ENCODE measurements around the gene CNIH2. TPM values are rescaled to one million over a fixed set of nuclear protein-coding genes. Genes with fewer than 3 reads are reported as not detected.

Gene CNIH2
- total RNA-seq, 1 donor from 2014 or later, result 21.3 TPM

DNA sequence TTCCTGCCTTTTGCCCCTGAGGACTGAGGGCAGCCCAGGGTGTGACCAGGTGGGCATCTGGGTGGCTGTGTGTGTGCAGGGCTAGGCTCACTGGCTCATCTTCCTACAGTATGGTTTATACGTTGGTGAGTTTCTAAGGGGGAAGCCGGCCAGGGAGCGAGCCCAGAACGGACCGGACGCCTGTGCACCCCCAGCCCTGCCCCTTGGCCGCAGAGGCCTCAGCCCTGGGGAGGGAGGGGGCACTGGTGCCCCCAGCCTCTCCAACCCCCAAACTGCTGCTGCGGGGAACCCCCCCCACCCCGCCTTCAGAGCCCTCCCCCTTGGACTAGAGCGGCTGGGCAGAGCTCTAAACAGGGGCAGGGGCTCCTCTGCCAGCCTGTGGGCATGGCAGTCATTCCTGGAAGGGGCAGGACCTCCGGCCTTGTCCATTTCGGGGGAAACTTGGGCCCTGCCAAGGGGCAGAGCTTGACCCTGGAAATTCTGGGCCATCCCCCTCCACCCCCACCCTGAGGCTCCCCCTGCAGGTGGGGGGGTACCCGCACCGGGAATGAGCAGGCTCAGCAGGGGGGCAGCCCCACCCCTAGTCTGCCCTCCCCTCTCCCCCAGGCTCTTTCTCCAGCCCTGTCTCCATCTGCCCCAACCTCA is 5.6 kb downstream of the CNIH2 start:
- no peak for DNase-seq (ENCODE audit: extremely low spot score, unreplicated experiment)
- peaks cover 21% of the 10 kb centered on the region for H3K4me1 Mint-ChIP-seq (ENCODE audit: unreplicated experiment)
- H3K4me3 Mint-ChIP-seq, result no peak overlapping the region
- H3K27ac Mint-ChIP-seq, result peak overlapping the region; percentile 79
- TF ChIP-seq, protein P1, sequence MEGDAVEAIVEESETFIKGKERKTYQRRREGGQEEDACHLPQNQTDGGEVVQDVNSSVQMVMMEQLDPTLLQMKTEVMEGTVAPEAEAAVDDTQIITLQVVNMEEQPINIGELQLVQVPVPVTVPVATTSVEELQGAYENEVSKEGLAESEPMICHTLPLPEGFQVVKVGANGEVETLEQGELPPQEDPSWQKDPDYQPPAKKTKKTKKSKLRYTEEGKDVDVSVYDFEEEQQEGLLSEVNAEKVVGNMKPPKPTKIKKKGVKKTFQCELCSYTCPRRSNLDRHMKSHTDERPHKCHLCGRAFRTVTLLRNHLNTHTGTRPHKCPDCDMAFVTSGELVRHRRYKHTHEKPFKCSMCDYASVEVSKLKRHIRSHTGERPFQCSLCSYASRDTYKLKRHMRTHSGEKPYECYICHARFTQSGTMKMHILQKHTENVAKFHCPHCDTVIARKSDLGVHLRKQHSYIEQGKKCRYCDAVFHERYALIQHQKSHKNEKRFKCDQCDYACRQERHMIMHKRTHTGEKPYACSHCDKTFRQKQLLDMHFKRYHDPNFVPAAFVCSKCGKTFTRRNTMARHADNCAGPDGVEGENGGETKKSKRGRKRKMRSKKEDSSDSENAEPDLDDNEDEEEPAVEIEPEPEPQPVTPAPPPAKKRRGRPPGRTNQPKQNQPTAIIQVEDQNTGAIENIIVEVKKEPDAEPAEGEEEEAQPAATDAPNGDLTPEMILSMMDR (conservative IDR thresholded peaks at IDR 0.05), result peak; percentile 16
- peaks cover 4% of the 10 kb centered on the region for H3K27me3 Mint-ChIP-seq
- H3K9me3 Mint-ChIP-seq, result no peaks in the 10 kb centered on the region
- no peaks in the 10 kb centered on the region for H3K36me3 Mint-ChIP-seq

GRCh38 chr11:66284526-66285078 is 6.6 kb downstream of the CNIH2 start:
- Mint-ChIP-seq H3K9me3 (no peaks in the 10 kb centered on the region), H3K4me1 (ENCODE audit: unreplicated experiment) (peaks cover 17% of the 10 kb centered on the region), H3K27me3 (peaks cover 11% of the 10 kb centered on the region), H3K27ac (no peak overlapping the region), H3K4me3 (no peak overlapping the region), H3K36me3 (peaks cover 3% of the 10 kb centered on the region)
- TF ChIP-seq, protein P1 (conservative IDR thresholded peaks at IDR 0.05), result no peak
- DNase-seq (ENCODE audit: extremely low spot score, unreplicated experiment), result no peak

GRCh38 chr11:66285250-66285947 is 7.4 kb downstream of the CNIH2 start:
- Mint-ChIP-seq H3K4me3 (peak overlapping the region; percentile 65), H3K27ac (no peak overlapping the region), H3K4me1 (ENCODE audit: unreplicated experiment) (peaks cover 23% of the 10 kb centered on the region), H3K36me3 (peaks cover 3% of the 10 kb centered on the region), H3K27me3 (peaks cover 19% of the 10 kb centered on the region), H3K9me3 (no peaks in the 10 kb centered on the region)
- TF ChIP-seq, protein P1 (conservative IDR thresholded peaks at IDR 0.05), result no peak
- no peak for DNase-seq (ENCODE audit: extremely low spot score, unreplicated experiment)

DNA sequence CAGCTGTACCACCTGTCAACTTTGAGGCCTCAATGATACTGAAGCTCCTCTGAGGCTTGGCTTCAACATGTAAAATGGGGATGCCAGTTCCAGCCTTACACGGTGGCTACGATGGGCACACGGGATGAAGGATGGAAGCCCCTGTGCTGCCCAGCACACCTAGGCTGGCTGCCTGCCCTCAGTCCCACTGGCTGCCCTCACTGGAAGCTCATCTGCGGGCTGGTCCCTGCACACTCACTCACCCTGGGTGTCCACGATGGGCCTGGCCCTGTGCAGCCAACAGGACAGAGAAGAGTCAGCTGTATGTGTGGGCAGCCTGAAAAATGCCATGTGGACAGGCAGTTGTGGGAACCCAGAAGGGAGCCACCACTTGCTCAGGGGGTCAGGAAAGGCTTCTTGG is 8.7 kb downstream of the CNIH2 start:
- peaks cover 18% of the 10 kb centered on the region for H3K4me1 Mint-ChIP-seq (ENCODE audit: unreplicated experiment)
- peaks cover 24% of the 10 kb centered on the region for H3K27me3 Mint-ChIP-seq
- DNase-seq (ENCODE audit: extremely low spot score, unreplicated experiment), result no peak
- H3K9me3 Mint-ChIP-seq, result no peaks in the 10 kb centered on the region
- peak overlapping the region; percentile 72 for H3K4me3 Mint-ChIP-seq
- peaks cover 3% of the 10 kb centered on the region for H3K36me3 Mint-ChIP-seq
- H3K27ac Mint-ChIP-seq, result no peak overlapping the region
- TF ChIP-seq, protein P1 (conservative IDR thresholded peaks at IDR 0.05), result no peak

DNA sequence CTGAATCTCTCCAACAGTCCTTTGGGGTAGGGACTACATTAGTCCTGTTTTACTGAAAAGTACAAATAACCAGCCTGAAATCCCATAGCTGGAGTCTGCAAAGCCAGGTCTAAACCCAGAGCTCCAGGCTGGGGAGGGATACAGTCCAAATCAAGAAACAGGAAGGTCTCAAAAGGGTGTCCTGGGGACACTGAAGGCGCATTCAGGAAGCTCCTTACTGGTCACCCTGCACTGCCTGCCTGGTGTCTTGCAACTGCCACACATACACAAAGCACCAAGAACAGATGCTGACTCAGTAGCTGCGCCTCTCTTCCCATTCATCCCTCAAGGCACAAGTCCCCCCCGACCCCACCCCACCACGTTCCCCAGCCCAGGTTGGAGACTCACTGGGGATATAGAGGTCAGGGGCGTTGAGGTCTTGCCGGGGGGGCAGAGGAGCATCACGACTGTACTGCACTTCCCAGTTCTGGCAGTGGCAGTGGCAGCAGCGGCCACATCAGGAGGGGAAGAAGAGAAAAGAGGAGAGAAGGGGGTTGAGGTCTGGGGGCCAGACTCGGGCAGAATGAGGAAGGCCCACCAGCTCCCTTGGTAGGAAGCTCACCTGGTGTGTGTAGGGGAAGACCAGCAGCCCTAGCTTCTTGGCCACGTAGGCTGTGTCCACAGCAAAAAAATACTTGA is 9.4 kb downstream of the CNIH2 start:
- Mint-ChIP-seq H3K27ac (peak overlapping the region; percentile 53), H3K4me1 (ENCODE audit: unreplicated experiment) (peaks cover 18% of the 10 kb centered on the region)

More for the DNA sequence above, 9.4 kb downstream of the CNIH2 start:
- Mint-ChIP-seq H3K9me3 (no peaks in the 10 kb centered on the region), H3K27me3 (peaks cover 25% of the 10 kb centered on the region), H3K36me3 (peaks cover 3% of the 10 kb centered on the region), H3K4me3 (peak overlapping the region; percentile 72)
- no peak for DNase-seq (ENCODE audit: extremely low spot score, unreplicated experiment)
- TF ChIP-seq, protein P1 (conservative IDR thresholded peaks at IDR 0.05), result no peak
